IPS-NIHi7 (cell line): ENCODE data around the gene MME.
"Not testable (repeated sequence)": the region's sequence is repeated elsewhere in the genome, so short reads cannot be mapped to it uniquely, and the experiment has no call there.

ENCODE experiments used
- DNase-seq: peaks from one replicate; pipeline ENCODE4 v3.0.0; 2012; ENCODE audit warnings: mixed read lengths; ENCODE audit errors: extremely low spot score

Gene MME

DNA sequence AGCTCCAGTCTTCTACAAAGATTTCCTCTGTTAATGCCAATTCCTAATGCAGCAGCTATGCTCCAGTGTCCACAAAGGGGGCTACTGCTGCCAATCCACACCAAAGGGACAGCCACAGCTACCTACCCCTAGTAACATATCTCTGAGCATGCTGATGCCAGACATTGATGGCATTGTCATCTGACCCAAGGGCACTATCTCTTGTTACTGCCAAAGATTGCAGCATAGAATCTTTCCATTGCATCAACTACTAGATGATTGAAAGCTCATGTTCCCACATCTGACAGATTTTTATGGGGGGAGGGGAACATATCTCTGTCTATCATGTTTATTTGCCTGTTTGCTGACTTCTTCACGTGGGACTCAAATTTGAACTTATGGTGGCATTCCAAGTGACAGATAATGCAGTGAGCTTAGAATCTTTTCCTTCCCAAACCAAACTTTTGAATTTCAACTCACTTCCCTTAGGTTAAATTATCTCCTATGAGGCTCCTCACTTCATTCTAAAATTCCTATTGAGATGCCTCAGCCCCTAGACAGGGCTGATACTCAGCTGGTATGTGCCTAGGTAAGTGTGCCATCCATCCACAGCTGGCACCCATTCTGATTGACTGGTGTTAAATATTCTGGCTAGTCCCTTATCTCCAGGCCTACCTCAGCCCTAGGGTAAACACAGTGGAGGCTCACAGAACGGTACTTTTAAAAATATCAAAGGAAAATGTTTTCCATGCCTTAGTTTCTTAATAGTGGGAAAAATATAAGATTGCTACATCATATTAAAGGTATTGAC, 113.0 kb downstream of the MME start:
- no peak for DNase-seq

- no peak for DNase-seq
These were observed 113.7 kb downstream of the MME start for GRCh38 chr3:155193868-155194267.

GRCh38 chr3:155194973-155195957, 115.1 kb downstream of the MME start:
- peak; percentile 22 for DNase-seq

- DNase-seq = peak; percentile 19
These were observed 116.3 kb downstream of the MME start for GRCh38 chr3:155196131-155197021.

- no peak for DNase-seq
These were observed 117.7 kb downstream of the MME start for GRCh38 chr3:155197786-155198185.

DNA sequence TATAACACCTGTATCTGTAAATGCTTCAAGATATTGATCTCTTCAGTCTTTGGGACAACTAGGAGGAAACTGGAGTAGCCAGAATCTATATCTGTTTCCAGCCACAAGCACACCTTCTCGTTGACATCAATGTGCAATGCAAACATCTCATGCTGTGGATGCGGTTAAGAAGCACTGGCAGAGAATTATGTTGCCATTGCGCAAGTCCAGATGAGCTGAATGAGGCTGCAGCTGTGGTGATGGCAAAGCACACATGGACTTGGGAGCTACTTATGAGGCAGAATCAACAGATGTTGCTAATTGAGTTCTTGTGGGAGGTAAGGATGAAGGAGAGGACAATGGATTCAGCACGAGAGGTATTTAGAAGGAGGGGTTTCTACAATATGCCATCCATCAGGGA, 122.5 kb downstream of the MME start:
- no peak for DNase-seq

GRCh38 chr3:155204851-155205250, 124.7 kb downstream of the MME start:
- no peak for DNase-seq

DNA sequence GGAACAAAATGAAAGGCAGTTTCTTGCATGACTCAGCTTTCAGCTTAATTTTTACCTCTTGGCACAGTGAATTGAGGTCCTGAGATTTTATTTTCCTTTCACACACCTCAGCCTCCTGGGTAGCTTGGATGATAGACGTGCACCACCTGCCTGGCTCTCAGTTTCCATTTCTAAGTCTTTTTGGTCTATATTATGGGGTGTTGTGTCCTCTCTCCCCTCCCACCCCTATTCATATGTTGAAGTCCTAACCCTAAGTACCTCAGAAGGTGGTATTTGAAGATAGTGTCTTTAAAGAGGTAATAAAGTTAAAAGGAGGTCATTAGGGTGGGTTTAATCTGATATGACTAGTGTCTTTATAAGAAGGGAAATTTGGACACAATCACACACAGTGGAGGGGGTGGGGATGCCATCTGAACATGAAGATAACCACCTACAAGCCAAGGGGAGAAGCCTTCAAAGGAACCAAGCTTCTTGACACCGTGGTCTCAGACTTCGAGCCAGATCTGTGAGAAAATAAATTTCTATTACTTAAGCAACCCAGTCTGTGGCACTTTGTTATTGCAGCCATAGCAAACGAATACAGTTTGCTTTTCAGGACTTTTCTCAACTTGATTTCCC, 128.2 kb downstream of the MME start:
- no peak for DNase-seq

DNA sequence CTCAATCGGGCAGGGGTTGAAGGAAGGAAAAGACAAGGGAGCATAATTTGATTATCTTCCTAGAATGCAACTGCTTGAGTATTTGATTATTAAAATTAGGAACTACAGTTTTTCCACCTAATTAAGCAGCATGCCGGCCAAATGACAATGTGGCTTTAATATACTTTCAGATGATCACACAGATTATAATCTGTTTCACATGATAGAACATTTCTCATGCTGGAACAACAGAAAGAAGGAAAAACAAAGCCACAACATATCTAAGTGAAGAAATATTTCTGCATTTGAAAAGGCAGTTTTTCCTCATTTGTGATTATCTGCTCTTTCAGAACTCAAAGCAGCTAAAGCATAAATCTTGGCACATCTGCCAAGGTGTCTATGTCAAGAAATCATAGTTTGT, 130.6 kb downstream of the MME start:
- no peak for DNase-seq

DNA sequence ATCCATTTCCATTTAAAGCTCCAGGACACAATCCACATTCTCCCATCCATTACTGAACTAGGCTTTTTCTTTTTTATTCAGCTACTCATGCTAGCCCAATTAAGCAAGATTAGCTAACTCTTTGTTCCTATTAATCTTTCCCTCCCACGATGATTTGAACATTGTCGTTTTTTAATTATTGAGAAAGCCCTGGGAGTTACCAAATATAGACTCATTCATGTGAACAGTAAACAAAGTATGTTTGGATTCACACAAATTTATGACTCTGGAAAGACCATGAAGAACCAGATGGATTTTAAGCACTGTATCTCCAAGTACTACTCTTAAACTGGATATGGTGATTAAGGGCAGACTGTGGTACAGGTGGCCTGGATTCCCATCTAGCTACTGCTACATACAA, 131.1 kb downstream of the MME start:
- DNase-seq = no peak

DNA sequence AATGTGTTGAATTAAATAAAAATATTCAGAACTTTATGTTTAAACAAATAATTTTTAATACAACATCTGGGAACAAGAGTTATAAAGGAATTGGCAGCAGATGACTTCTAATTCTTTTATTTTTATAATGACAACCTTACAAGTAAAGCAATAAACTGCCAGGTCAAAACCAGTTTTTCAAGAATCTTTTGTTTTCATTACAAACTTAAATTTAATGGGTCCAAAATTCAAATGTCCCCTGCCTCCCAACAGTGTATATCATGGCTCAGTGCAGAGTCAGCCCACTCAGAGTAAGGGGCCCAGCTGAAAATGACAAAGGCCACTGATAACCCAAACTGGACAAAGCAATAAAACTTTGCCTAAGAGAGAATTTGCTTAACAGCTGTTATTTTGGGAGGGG, 131.8 kb downstream of the MME start:
- DNase-seq = no peak

DNA sequence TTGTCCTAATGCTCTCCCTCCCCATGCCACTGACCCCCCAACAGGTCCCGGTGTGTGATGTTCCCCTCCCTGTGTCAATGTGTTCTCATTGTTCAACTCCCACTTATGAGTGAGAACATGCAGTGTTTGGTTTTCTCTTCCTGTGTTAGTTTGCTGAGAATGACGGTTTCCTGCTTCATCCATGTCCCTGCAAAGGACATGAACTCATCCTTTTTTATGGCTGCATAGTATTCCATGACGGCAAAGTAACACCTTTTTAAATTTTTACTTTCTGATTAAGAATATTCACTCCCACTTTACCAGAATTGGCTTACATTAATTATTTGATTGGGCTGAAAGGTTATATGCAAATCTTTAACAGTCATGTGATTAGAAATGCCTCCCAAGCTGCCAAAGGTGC, 135.9 kb downstream of the MME start:
- not testable (repeated sequence) for DNase-seq

GRCh38 chr3:155217591-155217990, 137.5 kb downstream of the MME start:
- no peak for DNase-seq

GRCh38 chr3:155218462-155218861, 138.3 kb downstream of the MME start:
- no peak for DNase-seq

DNA sequence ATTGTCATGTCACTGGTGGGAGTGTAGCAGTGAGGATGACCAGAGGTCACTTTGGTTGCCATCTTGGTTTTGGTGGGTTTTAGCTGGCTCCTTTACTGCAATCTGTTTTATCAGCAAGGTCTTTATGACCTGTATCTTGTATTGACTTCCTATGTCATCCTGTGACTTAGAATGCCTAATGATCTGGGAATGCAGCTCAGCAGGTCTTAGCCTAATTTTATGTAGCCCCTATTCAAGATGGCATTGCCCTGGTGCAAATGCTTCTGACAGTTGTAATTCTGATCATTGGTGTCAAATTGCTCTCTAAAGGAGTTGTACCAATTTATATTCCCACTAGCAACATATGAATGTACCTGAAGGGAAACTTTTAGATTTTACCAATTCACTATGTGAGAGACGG, 139.0 kb downstream of the MME start:
- no peak for DNase-seq

GRCh38 chr3:155225417-155225816, 145.3 kb downstream of the MME start:
- DNase-seq = no peak

GRCh38 chr3:155227141-155227540, 147.0 kb downstream of the MME start:
- DNase-seq = no peak

DNA sequence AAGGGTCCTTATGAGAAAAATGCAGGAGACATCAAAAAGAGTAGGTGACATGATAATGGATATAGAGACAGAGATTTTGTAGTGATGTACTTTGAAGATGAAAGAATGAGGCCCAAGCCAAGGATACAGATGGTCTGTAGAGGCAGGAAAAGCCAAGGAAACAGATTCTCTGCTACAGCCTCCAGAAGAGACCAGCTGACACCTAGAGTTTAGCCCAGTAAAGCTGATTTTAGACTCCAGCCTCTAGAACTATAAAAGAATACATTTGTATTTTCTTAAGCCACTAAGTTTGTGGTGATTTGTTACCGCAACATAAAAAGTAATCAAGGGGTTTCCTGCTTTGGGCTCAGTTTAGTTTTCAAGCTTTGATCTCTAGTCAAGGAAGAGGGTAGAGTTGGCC, 148.6 kb downstream of the MME start:
- DNase-seq = no peak

DNA sequence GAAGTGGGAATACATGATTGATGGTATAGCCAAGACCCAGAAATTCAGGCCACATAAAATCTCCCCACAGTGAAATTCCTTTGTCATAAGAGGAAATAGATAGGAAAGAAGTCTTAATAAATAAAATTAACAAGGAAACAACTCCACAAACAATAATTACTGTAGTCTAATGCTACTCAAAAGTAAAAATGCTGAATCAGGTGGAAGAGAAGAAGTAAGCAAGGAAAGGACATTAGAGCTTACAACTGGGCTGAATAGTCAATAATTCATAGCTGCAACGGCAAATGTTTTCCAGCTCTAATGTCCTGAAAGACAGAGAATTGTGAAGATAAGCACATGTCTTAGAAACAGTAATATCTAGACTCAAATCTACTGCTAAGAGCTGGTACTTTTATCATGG, 149.0 kb downstream of the MME start:
- DNase-seq = no peak

- DNase-seq = no peak
These were observed 150.3 kb downstream of the MME start for GRCh38 chr3:155230382-155230781.

GRCh38 chr3:155231792-155232191, 151.7 kb downstream of the MME start:
- no peak for DNase-seq
